A549 (cell line): Measurements from ENCODE around the gene NCAPD2. TPM values are rescaled to one million over a fixed set of nuclear protein-coding genes. Genes with fewer than 3 reads are reported as not detected.
A peak's percentile ranks its signal among the peaks of the same experiment; 100 is the strongest.

Experiments used
- ATAC-seq, 2 experiments: fragments of 200-7000 bp in 1 of 2; fragments of >200 bp in 1 of 2; cut with Nextera tagmentation in 1 of 2; cut with Tn5 transposase in 1 of 2; 3 replicates each; pipeline versions ENCODE4 v1.8.0 to v1.9.1; 2018 to 2020; ENCODE audit warnings: mild to moderate bottlenecking in 1 of 2, moderate library complexity in 1 of 2
- CTCF ChIA-PET: fragments of 300-600 bp; sonication (Branson Sonifier 250); formaldehyde crosslinking; extraction: SDS; loops from one replicate; lab custom pipeline; 2021; ENCODE audit warnings: antibody characterized with exemption, inconsistent platforms; lab: Yijun Ruan, JAX
- POLR2A ChIA-PET: fragments of 350-600 bp; formaldehyde crosslinking; extraction: SDS; loops from one replicate; lab custom pipeline; 2021; ENCODE audit warnings: antibody characterized with exemption, inconsistent platforms; lab: Yijun Ruan, JAX
- DNase-seq, 2 experiments: peaks; one replicate each; pipeline versions ENCODE4 v3.0.0 to v3.0.0-alpha.2; 2011 to 2016; ENCODE audit warnings: low read depth in 1 of 2, low spot score in 1 of 2
- FAIRE-seq: peaks from 2 replicates; lab custom pipeline; 2011; peaks lifted over from hg19 to GRCh38; lab: Jason Lieb, UNC
- H3K27ac ChIP-seq, 2 experiments: fragments of >200 bp; sonication (Bioruptor Twin); formaldehyde crosslinking; 3 replicates each; pipeline ENCODE4 v1.5.1; 2016 to 2017
- H3K4me1 ChIP-seq: fragments of >200 bp; sonication (Bioruptor Twin); formaldehyde crosslinking; 3 replicates; pipeline ENCODE4 v1.6.1; 2016
- H3K4me2 ChIP-seq: fragments of >200 bp; sonication (Bioruptor Twin); formaldehyde crosslinking; 3 replicates; pipeline ENCODE4 v1.6.1; 2016
- H3K4me3 ChIP-seq: fragments of >200 bp; sonication (Bioruptor Twin); formaldehyde crosslinking; 3 replicates; pipeline ENCODE4 v1.5.1; 2016
- H3K9me3 ChIP-seq: fragments of >200 bp; sonication (Bioruptor Twin); formaldehyde crosslinking; 3 replicates; pipeline ENCODE4 v1.6.1; 2016
- BCL3 ChIP-seq: fragments of >200 bp; sonication (Bioruptor Twin); formaldehyde crosslinking; IDR thresholded peaks from 3 replicates; pipeline ENCODE4 v1.6.1; 2016
- BHLHE40 ChIP-seq: IDR thresholded peaks from 2 replicates; pipeline ENCODE4 v1.6.1; 2012; ENCODE audit warnings: low read depth, low read length, inconsistent platforms
- CBX8 ChIP-seq: fragments of 200-600 bp; sonication (generic); IDR thresholded peaks from 2 replicates; pipeline ENCODE4 v1.6.1; 2016
- CEBPB ChIP-seq, 2 experiments: fragments of >200 bp in 1 of 2; sonication (Bioruptor Twin) in 1 of 2; formaldehyde crosslinking in 1 of 2; IDR thresholded peaks; 2 replicates each; pipeline ENCODE4 v1.6.1; 2012 to 2016
- EHF ChIP-seq: fragments of 250-450 bp; sonication (Bioruptor Pico); IDR thresholded peaks from 2 replicates; pipeline ENCODE4 v1.5.0; 2020; ENCODE audit warnings: mild to moderate bottlenecking
- FOSB ChIP-seq: fragments of 250-450 bp; sonication (Bioruptor Pico); IDR thresholded peaks from 2 replicates; pipeline ENCODE4 v1.5.0; 2020; ENCODE audit warnings: mild to moderate bottlenecking, moderate library complexity
- HMGXB4 ChIP-seq: fragments of 250-450 bp; sonication (Bioruptor Pico); IDR thresholded peaks from 2 replicates; pipeline ENCODE4 v1.5.0; 2021; ENCODE audit warnings: mild to moderate bottlenecking, moderate library complexity, borderline replicate concordance
- HOXA7 ChIP-seq: fragments of 250-450 bp; sonication (Bioruptor Pico); IDR thresholded peaks from 2 replicates; pipeline ENCODE4 v1.5.0; 2020; ENCODE audit warnings: mild to moderate bottlenecking, moderate library complexity
- KDM1A ChIP-seq: fragments of 200-600 bp; sonication (generic); IDR thresholded peaks from 2 replicates; pipeline ENCODE4 v1.6.1; 2016; ENCODE audit warnings: low read depth, mild to moderate bottlenecking
- MAZ ChIP-seq: fragments of 150-350 bp; IDR thresholded peaks from 2 replicates; pipeline ENCODE4 v1.6.1; 2014; ENCODE audit warnings: antibody characterized with exemption, low read depth, low read length, borderline replicate concordance
- MYC ChIP-seq: IDR thresholded peaks from 2 replicates; pipeline ENCODE4 v1.6.1; 2012; ENCODE audit warnings: mild to moderate bottlenecking, inconsistent platforms, low read length, improper control_type of control experiment, borderline replicate concordance
- NFE2L2 ChIP-seq: fragments of 150-350 bp; conservative IDR thresholded peaks from 2 replicates; pipeline ENCODE4 v1.6.1; 2014; ENCODE audit warnings: low read length
- POLR2A ChIP-seq: IDR thresholded peaks from 2 replicates; pipeline ENCODE4 v1.6.1; 2012; ENCODE audit warnings: mild to moderate bottlenecking, low read length
- RCOR1 ChIP-seq: fragments of 150-350 bp; IDR thresholded peaks from 2 replicates; pipeline ENCODE4 v1.6.1; 2014; ENCODE audit warnings: antibody characterized with exemption, low read length, low read depth
- RNF2 ChIP-seq: fragments of 200-600 bp; sonication (generic); IDR thresholded peaks from 2 replicates; pipeline ENCODE4 v1.6.1; 2016; ENCODE audit warnings: low read depth, mild to moderate bottlenecking, antibody characterized with exemption, moderate library complexity, borderline replicate concordance
- SMC3 ChIP-seq: fragments of >200 bp; sonication (Bioruptor Twin); formaldehyde crosslinking; IDR thresholded peaks from 3 replicates; pipeline ENCODE4 v1.6.1; 2018; ENCODE audit warnings: inconsistent platforms
- USF2 ChIP-seq: fragments of 450-650 bp; IDR thresholded peaks from 2 replicates; pipeline ENCODE4 v1.6.1; 2014; ENCODE audit warnings: antibody characterized with exemption
- ZC3H11A ChIP-seq: fragments of 450-650 bp; IDR thresholded peaks from 2 replicates; pipeline ENCODE4 v1.6.1; 2014; ENCODE audit warnings: antibody characterized with exemption, mild to moderate bottlenecking
- ZFP36 ChIP-seq: fragments of 450-650 bp; IDR thresholded peaks from 2 replicates; pipeline ENCODE4 v1.6.1; 2014; ENCODE audit warnings: borderline replicate concordance; ENCODE audit not compliant: partially characterized antibody
- ZNF302 ChIP-seq: fragments of 250-450 bp; sonication (Bioruptor Pico); IDR thresholded peaks from 2 replicates; pipeline ENCODE4 v1.9.0; 2021; ENCODE audit warnings: inconsistent platforms, mild to moderate bottlenecking, moderate library complexity
- ZSCAN20 ChIP-seq: fragments of 250-450 bp; sonication (Bioruptor Pico); IDR thresholded peaks from 2 replicates; pipeline ENCODE4 v1.8.0; 2022; ENCODE audit warnings: mild to moderate bottlenecking, moderate library complexity
- WGBS: methylation state at CpG from one replicate; pipeline ENCODE4 v1.1.6; 2017; ENCODE audit errors: missing lambda C conversion rate; 5-methylcytosine and 5-hydroxymethylcytosine counted together
- polyA plus RNA-seq, 4 experiments: library from polyadenylated mRNA; depleted of rRNA in 3 of 4; stranded (reverse); fragments of >200 nt; fragmentation: RNase III in 1 of 4; extraction: RNeasy Plus Mini Kit Qiagen cat#74134 plus additional on column Dnase treatment in 1 of 4; gene quantifications; 2 replicates in 3 of 4; 3 replicates in 1 of 4; pipeline ENCODE4 v1.2.3, GENCODE V29; 2011 to 2017
- TF ChIP-seq, protein P1 (sequence below): IDR thresholded peaks from 2 replicates; pipeline ENCODE4 v1.6.1; 2012; ENCODE audit warnings: low read depth, borderline replicate concordance
- TF ChIP-seq, protein P2 (sequence below): IDR thresholded peaks from 2 replicates; pipeline ENCODE4 v1.6.1; 2012

The NCAPD2 gene
- polyA plus RNA-seq, 2 of the 4 experiments (the other 2 are of a cell fraction), result 82.0 to 130 TPM

DNA sequence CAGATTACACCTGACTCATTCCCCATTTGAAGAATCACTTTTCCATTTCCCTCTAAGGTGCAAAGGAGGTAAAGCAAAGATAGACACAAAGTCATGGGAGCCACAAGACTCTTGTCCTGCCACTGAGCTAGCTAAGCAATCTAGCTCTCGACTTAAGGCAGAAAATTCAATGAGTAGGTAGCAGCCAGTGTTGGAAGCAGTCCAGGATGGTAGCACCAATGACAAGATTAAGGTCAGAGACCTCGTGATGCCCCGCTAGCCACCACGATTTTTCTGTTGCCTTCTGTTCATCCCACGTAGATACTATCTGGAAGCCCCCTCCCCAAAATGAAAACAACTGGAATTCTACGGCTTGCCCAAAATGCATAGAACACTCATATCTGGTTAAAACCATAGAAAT lies 24.8 kb upstream of the NCAPD2 start:
- H3K9me3 ChIP-seq, result no peaks in the 10 kb centered on the region
- WGBS, result 65% methylated on average over 6 of the region's 6 CpGs
- DNase-seq (no peak), ATAC-seq (no peak), FAIRE-seq (no peak)
- H3K4me2 ChIP-seq, result peak overlapping the region; percentile 100
- H3K4me1 ChIP-seq, result peaks cover 42% of the 10 kb centered on the region
- H3K4me3 ChIP-seq, result peak overlapping the region; percentile 68; the same call in 1 of the 3 replicates
- CTCF ChIA-PET, result interaction anchor here (1.0 to 4.6 kb wide), 6 partner anchors 45 to 185 kb away, joined by 3 to 33 read pairs (median 9); no protein-coding TSS in a partner anchor
- POLR2A ChIA-PET, result interaction anchor here (2.2 to 2.7 kb wide), 2 partner anchors 65 to 142 kb away, joined by 15 to 42 read pairs; partner anchors contain the start of gene GAPDH
- no peak overlapping the region for H3K27ac ChIP-seq
- TF ChIP-seq CBX8 (no peak), FOSB (no peak), CEBPB (IDR thresholded peaks at IDR 0.05) (no peak), ZNF302 (CRISPR knock-in tag) (no peak), ZFP36 (no peak), HOXA7 (CRISPR knock-in tag) (no peak), POLR2A (no peak), BHLHE40 (no peak), RCOR1 (no peak), KDM1A (no peak), EHF (no peak), HMGXB4 (CRISPR knock-in tag) (no peak), MAZ (no peak)
- TF ChIP-seq, protein P1, sequence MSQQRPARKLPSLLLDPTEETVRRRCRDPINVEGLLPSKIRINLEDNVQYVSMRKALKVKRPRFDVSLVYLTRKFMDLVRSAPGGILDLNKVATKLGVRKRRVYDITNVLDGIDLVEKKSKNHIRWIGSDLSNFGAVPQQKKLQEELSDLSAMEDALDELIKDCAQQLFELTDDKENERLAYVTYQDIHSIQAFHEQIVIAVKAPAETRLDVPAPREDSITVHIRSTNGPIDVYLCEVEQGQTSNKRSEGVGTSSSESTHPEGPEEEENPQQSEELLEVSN, result no peak

DNA sequence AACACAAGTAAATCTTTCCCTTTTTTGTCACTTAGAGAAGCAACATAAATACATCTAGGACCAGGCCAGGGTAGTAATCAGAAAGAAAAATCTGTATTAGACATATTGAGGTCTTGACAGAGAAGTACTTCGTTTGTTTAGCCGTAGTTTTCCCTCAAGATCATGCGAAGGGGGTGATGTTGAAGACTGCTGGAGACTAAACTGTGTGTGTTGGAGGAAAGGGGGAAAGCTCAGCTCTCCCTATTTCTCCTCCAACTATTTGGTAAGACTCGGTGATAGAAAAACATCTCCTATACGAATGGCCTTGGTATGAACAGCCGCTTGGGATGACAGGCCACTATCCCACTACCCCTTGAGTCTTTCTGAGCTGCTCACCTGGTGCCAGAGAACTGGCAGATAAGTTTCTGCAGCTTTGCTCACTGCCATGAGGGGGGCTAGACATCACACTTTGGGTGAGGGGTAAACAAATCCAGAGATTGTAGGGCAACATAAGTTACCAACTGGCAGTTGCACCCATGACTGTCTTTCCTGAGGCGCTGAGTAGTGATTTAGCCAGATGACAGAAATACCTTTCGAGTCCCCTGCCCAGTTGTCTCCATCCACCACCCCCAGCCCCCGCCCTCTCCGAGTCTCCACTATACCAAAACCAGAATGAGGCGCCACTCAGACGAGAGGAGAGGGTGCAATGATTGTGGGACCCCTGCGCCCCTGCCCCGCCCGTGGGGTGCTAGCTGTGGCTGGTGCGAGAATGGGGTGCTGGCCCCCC lies 24.1 kb upstream of the NCAPD2 start:
- Histone ChIP-seq H3K4me1 (peaks cover 42% of the 10 kb centered on the region), H3K27ac (peak overlapping the region; percentile 81 to 90), H3K4me3 (peak overlapping the region; percentile 68), H3K9me3 (no peaks in the 10 kb centered on the region), H3K4me2 (peak overlapping the region; percentile 100)
- POLR2A ChIA-PET, result interaction anchor here (0.8 to 2.7 kb wide), 40 partner anchors 9 to 302 kb away, joined by 3 to 42 read pairs (median 6); partner anchors contain the start of genes CD9, COPS7A, GAPDH and MRPL51
- CTCF ChIA-PET, result interaction anchor here (0.8 to 4.6 kb wide), 12 partner anchors 13 to 481 kb away, joined by 3 to 33 read pairs (median 4); partner anchors contain the start of gene MRPL51
- 40% methylated on average over 7 of the region's 16 CpGs for WGBS
- TF ChIP-seq SMC3 (no peak), RNF2 (no peak), ZC3H11A (no peak)
- ATAC-seq (peak; percentile 14 to 16; a peak in 5 of 6 replicates), FAIRE-seq (no peak), DNase-seq (no peak)

- Histone ChIP-seq H3K4me2 (peak within 1 kb of the TSS; percentile 100), H3K9me3 (no peaks in the 10 kb centered on the region), H3K27ac (peak within 1 kb of the TSS; percentile 81 to 90), H3K4me1 (peaks cover 38% of the 10 kb centered on the region), H3K4me3 (peak within 1 kb of the TSS; percentile 68)
- ATAC-seq (peak; percentile 95 to 96), DNase-seq (peak; percentile 98), FAIRE-seq (no peak)
- ChIA-PET CTCF (interaction anchor here (0.8 to 4.6 kb wide), 11 partner anchors 13 to 482 kb away, joined by 3 to 33 read pairs (median 4); partner anchors contain the start of gene MRPL51), POLR2A (interaction anchor here (0.6 to 2.7 kb wide), 46 partner anchors 8 to 386 kb away, joined by 3 to 42 read pairs (median 4); partner anchors contain the start of genes CD9, COPS7A, GAPDH and LTBR)
- WGBS, result under 1% methylated on average over 46 of the region's 69 CpGs
- TF ChIP-seq POLR2A (peak; percentile 100), BCL3 (peak; percentile 99), EHF (no peak), USF2 (no peak), ZSCAN20 (no peak), NFE2L2 (no peak; the same call in 1 of the 2 replicates), MYC (peak; percentile 36; the same call in 1 of the 2 replicates), CEBPB (IDR thresholded peaks at IDR 0.05) (peak; percentile 39 to 84; a peak in 3 of 4 replicates)
- TF ChIP-seq, protein P2, sequence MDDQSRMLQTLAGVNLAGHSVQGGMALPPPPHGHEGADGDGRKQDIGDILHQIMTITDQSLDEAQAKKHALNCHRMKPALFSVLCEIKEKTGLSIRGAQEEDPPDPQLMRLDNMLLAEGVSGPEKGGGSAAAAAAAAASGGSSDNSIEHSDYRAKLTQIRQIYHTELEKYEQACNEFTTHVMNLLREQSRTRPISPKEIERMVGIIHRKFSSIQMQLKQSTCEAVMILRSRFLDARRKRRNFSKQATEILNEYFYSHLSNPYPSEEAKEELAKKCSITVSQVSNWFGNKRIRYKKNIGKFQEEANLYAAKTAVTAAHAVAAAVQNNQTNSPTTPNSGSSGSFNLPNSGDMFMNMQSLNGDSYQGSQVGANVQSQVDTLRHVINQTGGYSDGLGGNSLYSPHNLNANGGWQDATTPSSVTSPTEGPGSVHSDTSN, result peak; percentile 89
These were observed 23.3 kb upstream of the NCAPD2 start, which contains the start of gene VAMP1 for GRCh38 chr12:6470375-6471163. TSS of gene VAMP1 (minus strand) at chr12:6470677. CDS start at chr12:6470531, 146 bp downstream.
